Thoracic aorta (tissue), 2 donors: ENCODE measurements around the gene ARMH4. TPM values are rescaled to one million over a fixed set of nuclear protein-coding genes. Genes with fewer than 3 reads are reported as not detected.
A peak's percentile ranks its signal among the peaks of the same experiment; 100 is the strongest.

Source experiments
- ATAC-seq: fragments of 150-250 bp; one replicate; pipeline ENCODE4 v1.8.0; 2017; ENCODE audit warnings: low read depth; ENCODE audit not compliant: insufficient number of reproducible peaks, low FRiP score
- DNase-seq: peaks from one replicate; pipeline ENCODE4 v3.0.0-alpha.2; 2020; ENCODE audit warnings: low spot score
- H3K27ac ChIP-seq, 2 donors: fragments of 200-600 bp; sonication (generic); 1 replicate in 1 of 2; 2 replicates in 1 of 2; pipeline ENCODE4 v1.5.1; 2016; ENCODE audit warnings: mild to moderate bottlenecking in 2 of 2, moderate library complexity in 2 of 2
- H3K27me3 ChIP-seq: fragments of 200-600 bp; sonication (generic); replicated peaks from 2 replicates; pipeline ENCODE4 v1.6.0; 2016; ENCODE audit warnings: mild to moderate bottlenecking; ENCODE audit not compliant: insufficient read depth
- H3K36me3 ChIP-seq: fragments of 200-600 bp; sonication (generic); one replicate; pipeline ENCODE4 v1.5.1; 2016
- H3K4me1 ChIP-seq, 2 donors: fragments of 200-600 bp; sonication (generic); 1 replicate in 1 of 2; 2 replicates in 1 of 2; pipeline versions ENCODE4 v1.5.1 to v1.6.0; 2016; ENCODE audit warnings: low read depth in 2 of 2, mild to moderate bottlenecking in 1 of 2; ENCODE audit not compliant: control insufficient read depth in 1 of 2
- H3K4me3 ChIP-seq: fragments of 200-600 bp; sonication (generic); 2 replicates; pipeline ENCODE4 v1.5.1; 2016; ENCODE audit warnings: mild to moderate bottlenecking
- H3K9me3 ChIP-seq: fragments of 200-600 bp; sonication (generic); 2 replicates; pipeline ENCODE4 v1.5.1; 2016
- CTCF ChIP-seq: fragments of 200-600 bp; sonication (generic); IDR thresholded peaks from one replicate; pipeline ENCODE4 v1.5.1; 2019; ENCODE audit warnings: antibody characterized with exemption
- total RNA-seq, 2 donors: library from RNA; depleted of rRNA; stranded (reverse); fragments of >200 nt; gene quantifications; one replicate each; pipeline versions ENCODE4 v1.1.0 to v1.2.3, GENCODE V29; 2016

Gene ARMH4
- total RNA-seq, 2 donors from 2014 or later, result 10.0 to 10.8 TPM

GRCh38 chr14:57961786-57962060, 190.3 kb downstream of the ARMH4 start:
- Histone ChIP-seq H3K36me3 (no peaks in the 10 kb centered on the region), H3K27ac (peak overlapping the region; percentile 67 to 70), H3K4me1 (peaks cover 13 to 38% of the 10 kb centered on the region in 2 donors), H3K27me3 (no peaks in the 10 kb centered on the region), H3K4me3 (no peak overlapping the region), H3K9me3 (no peaks in the 10 kb centered on the region)
- ATAC-seq (no peak), DNase-seq (no peak)
- TF ChIP-seq CTCF, result no peak

DNA sequence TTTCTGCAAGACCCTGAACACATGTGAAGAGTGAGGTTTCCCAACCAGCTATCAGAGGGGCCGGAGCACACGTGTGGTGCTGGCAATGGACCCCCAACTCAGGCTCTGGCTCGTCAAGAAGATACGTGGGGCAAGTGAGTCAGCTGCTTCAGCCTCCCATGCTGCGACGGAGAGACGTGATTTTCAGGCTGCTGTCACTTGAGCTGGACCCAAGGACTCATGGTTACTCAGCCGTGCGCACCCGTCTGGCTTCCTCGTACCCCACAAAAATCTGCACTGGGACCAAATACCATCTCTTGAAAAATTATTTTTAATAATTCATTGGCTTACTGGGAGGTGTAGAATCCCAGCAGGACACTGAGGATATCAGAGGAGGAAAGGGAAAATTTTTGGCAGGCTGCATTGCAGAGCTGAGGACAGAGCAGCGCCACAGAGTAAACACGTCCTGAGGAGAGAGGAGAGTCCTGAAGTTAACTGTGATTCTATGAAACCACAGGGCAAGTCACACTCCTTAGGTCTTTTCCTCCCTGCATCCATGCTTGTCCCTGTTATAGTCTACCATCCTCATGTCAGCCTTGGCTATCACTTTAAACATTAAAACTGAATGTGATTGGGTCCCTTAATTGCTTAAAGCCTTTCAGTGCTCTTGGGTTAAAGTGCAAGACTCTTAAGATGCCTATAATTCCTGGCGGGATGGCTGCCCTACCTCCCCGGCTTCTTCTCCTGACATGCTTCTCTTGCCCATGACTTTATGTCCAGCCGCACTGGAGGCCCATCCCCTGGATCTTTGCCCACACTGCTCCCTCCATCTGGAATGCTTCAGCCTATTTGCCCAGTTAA, 190.8 kb downstream of the ARMH4 start:
- Histone ChIP-seq H3K27me3 (no peaks in the 10 kb centered on the region), H3K4me1 (peaks cover 13 to 38% of the 10 kb centered on the region in 2 donors), H3K27ac (peak overlapping the region; percentile 67 to 70), H3K36me3 (no peaks in the 10 kb centered on the region), H3K4me3 (no peak overlapping the region), H3K9me3 (no peaks in the 10 kb centered on the region)
- no peak for TF ChIP-seq CTCF
- ATAC-seq (no peak), DNase-seq (no peak)

DNA sequence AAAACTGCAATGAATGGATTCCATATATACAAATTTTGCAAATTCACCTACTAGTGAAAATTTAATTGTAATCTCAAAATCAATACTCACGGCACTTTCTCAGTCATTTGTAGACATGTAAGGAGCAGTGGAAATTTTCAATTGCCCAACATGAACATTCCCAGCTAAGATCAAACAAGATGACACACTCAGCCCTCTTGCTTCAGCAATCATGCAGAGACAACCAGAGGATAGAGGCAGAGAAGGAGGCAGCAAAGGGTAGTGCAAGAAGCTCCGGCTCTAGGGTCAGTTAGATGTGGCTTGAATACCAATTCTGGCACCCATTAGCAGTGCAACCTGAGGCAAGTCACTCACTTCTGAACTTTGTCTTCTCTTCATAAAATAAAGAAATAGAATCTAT, 194.6 kb downstream of the ARMH4 start:
- ATAC-seq, result no peak
- no peak for TF ChIP-seq CTCF
- no peak overlapping the region for H3K4me3 ChIP-seq

More for the DNA sequence above, 194.6 kb downstream of the ARMH4 start:
- Histone ChIP-seq H3K4me1 (peaks cover 4 to 16% of the 10 kb centered on the region in 2 donors), H3K27ac (no peak overlapping the region), H3K36me3 (no peaks in the 10 kb centered on the region), H3K27me3 (no peaks in the 10 kb centered on the region), H3K9me3 (no peaks in the 10 kb centered on the region)
- DNase-seq, result no peak

Other genes starting within 250 kb of the ARMH4 start
- gene ACTR10, start 47.9 kb upstream of the ARMH4 start, total RNA-seq, result 10 to 100 TPM; 78.5 to 79.7 TPM
- gene PSMA3, start 92.6 kb upstream of the ARMH4 start, total RNA-seq, result 10 to 100 TPM; 91.5 to 93.0 TPM
- 10 to 100 TPM; 10.4 to 38.0 TPM for gene ARID4A, start 146.3 kb upstream of the ARMH4 start, total RNA-seq
- gene TOMM20L, start 243.7 kb upstream of the ARMH4 start, total RNA-seq, result not detected